SK-N-SH (cell line): ENCODE results near the gene PARVB. TPM values are rescaled to one million over a fixed set of nuclear protein-coding genes. Genes with fewer than 3 reads are reported as not detected.

ENCODE experiments used
- CTCF ChIA-PET: fragments of 300-600, 350-600 bp; formaldehyde crosslinking; extraction: SDS; loops from one replicate; lab custom pipeline; 2021; lab: Yijun Ruan, JAX
- POLR2A ChIA-PET: fragments of 350-600 bp; sonication (Branson Sonifier 250); formaldehyde crosslinking; extraction: SDS; loops from one replicate; lab custom pipeline; 2020; ENCODE audit warnings: antibody characterized with exemption, inconsistent platforms; lab: Yijun Ruan, JAX
- DNase-seq: peaks from one replicate; pipeline ENCODE4 v3.0.0; 2012
- H2AFZ ChIP-seq: fragments of 200-600 bp; sonication (generic); 2 replicates; pipeline ENCODE4 v1.8.1; 2016; ENCODE audit warnings: antibody characterized with exemption, mild to moderate bottlenecking, low read depth
- H3F3A ChIP-seq: fragments of 200-600 bp; sonication (generic); replicated peaks from 2 replicates; pipeline ENCODE3; 2016; ENCODE audit warnings: antibody characterized with exemption, mild to moderate bottlenecking; ENCODE audit not compliant: insufficient read depth
- H3K27ac ChIP-seq, 2 experiments: fragments of 200-500 bp in 1 of 2; fragments of 200-600 bp in 1 of 2; sonication (Bioruptor generic) in 1 of 2; sonication (generic), shearing (Covaris generic) in 1 of 2; 2 replicates each; pipeline versions ENCODE4 v1.5.1 to v1.6.1; 2014 to 2016; ENCODE audit warnings: low read depth in 2 of 2, inconsistent platforms in 1 of 2, low read length in 1 of 2, mild to moderate bottlenecking in 1 of 2, mixed read lengths in 1 of 2
- H3K27me3 ChIP-seq: fragments of 200-600 bp; sonication (generic), shearing (Covaris generic); 2 replicates; pipeline ENCODE4 v1.6.1; 2016; ENCODE audit warnings: mixed run types; ENCODE audit not compliant: insufficient read depth
- H3K36me3 ChIP-seq, 2 experiments: fragments of 200-500 bp in 1 of 2; fragments of 200-600 bp in 1 of 2; sonication (Bioruptor generic) in 1 of 2; sonication (generic) in 1 of 2; replicated peaks in 1 of 2; 2 replicates each; pipeline versions ENCODE3 to v1.5.1; 2014 to 2016; ENCODE audit warnings: low read length in 1 of 2, mild to moderate bottlenecking in 1 of 2; ENCODE audit not compliant: insufficient read depth in 2 of 2, control insufficient read depth in 1 of 2
- H3K4me1 ChIP-seq, 2 experiments: fragments of 200-500 bp in 1 of 2; fragments of 200-600 bp in 1 of 2; sonication (Bioruptor generic) in 1 of 2; sonication (generic), shearing (Covaris generic) in 1 of 2; 2 replicates each; pipeline versions ENCODE4 v1.5.1 to v1.6.1; 2014 to 2016; ENCODE audit warnings: low read depth in 1 of 2, low read length in 1 of 2, mixed run types in 1 of 2; ENCODE audit not compliant: insufficient read depth in 2 of 2, control insufficient read depth in 1 of 2
- H3K4me2 ChIP-seq: fragments of 200-600 bp; sonication (generic), shearing (Covaris generic); 2 replicates; pipeline ENCODE4 v1.6.1; 2017; ENCODE audit warnings: mixed run types
- H3K4me3 ChIP-seq, 2 experiments: fragments of 200-500 bp in 1 of 2; fragments of 200-600 bp in 1 of 2; sonication (Bioruptor generic) in 1 of 2; sonication (generic), shearing (Covaris generic) in 1 of 2; 2 replicates each; pipeline versions ENCODE4 v1.5.1 to v1.8.1; 2014 to 2016; ENCODE audit warnings: low read depth in 2 of 2, inconsistent platforms in 1 of 2, low read length in 1 of 2, mild to moderate bottlenecking in 1 of 2, mixed read lengths in 1 of 2, moderate library complexity in 1 of 2
- H3K79me2 ChIP-seq: fragments of 200-600 bp; sonication (generic); 2 replicates; pipeline ENCODE4 v1.8.1; 2017; ENCODE audit warnings: mild to moderate bottlenecking; ENCODE audit not compliant: insufficient read depth
- H3K9ac ChIP-seq: fragments of 200-600 bp; sonication (generic); 2 replicates; pipeline ENCODE4 v1.6.1; 2017; ENCODE audit warnings: mixed run types
- H3K9me2 ChIP-seq: fragments of 200-600 bp; sonication (generic); 2 replicates; pipeline ENCODE4 v1.6.1; 2017; ENCODE audit warnings: mixed run types
- H3K9me3 ChIP-seq: fragments of 200-600 bp; sonication (generic); 2 replicates; pipeline ENCODE4 v1.6.1; 2017; ENCODE audit warnings: mixed run types, mild to moderate bottlenecking, moderate library complexity
- H4K20me1 ChIP-seq: fragments of 200-600 bp; sonication (generic); 2 replicates; pipeline ENCODE4 v1.6.1; 2017; ENCODE audit warnings: mild to moderate bottlenecking, mixed run types; ENCODE audit not compliant: insufficient read depth
- ELF1 ChIP-seq: IDR thresholded peaks from 2 replicates; pipeline ENCODE4 v1.4.0; 2012
- EZH2phosphoT487 ChIP-seq: fragments of 200-600 bp; sonication (generic); IDR thresholded peaks from 2 replicates; pipeline ENCODE4 v1.6.1; 2017; ENCODE audit warnings: low read depth, mixed run types, mild to moderate bottlenecking, antibody characterized with exemption, moderate library complexity, borderline replicate concordance
- FOSL2 ChIP-seq: IDR thresholded peaks from 2 replicates; pipeline ENCODE4 v1.4.0; 2012; ENCODE audit warnings: low read depth, mild to moderate bottlenecking, moderate library complexity, borderline replicate concordance
- GABPA ChIP-seq: IDR thresholded peaks from 2 replicates; pipeline ENCODE4 v1.4.0; 2012; ENCODE audit warnings: low read depth, mild to moderate bottlenecking
- GATA2 ChIP-seq: sonication (generic); formaldehyde crosslinking; IDR thresholded peaks from 2 replicates; pipeline ENCODE4 v1.5.0; 2020; ENCODE audit warnings: mild to moderate bottlenecking, missing genetic modification reagents
- JUND ChIP-seq: IDR thresholded peaks from 2 replicates; pipeline ENCODE4 v1.4.0; 2012
- MXI1 ChIP-seq: IDR thresholded peaks from 2 replicates; pipeline ENCODE4 v1.6.1; 2012; ENCODE audit warnings: mild to moderate bottlenecking, low read depth, low read length, improper control_type of control experiment
- NFIC ChIP-seq: IDR thresholded peaks from 2 replicates; pipeline ENCODE4 v1.4.0; 2012; ENCODE audit warnings: borderline replicate concordance
- RFX5 ChIP-seq: IDR thresholded peaks from 2 replicates; pipeline ENCODE4 v1.6.1; 2012; ENCODE audit warnings: mild to moderate bottlenecking, improper control_type of control experiment, low read length
- RXRA ChIP-seq: IDR thresholded peaks from 2 replicates; pipeline ENCODE4 v1.4.0; 2012; ENCODE audit warnings: low read depth, mild to moderate bottlenecking, borderline replicate concordance
- TAF1 ChIP-seq: IDR thresholded peaks from 2 replicates; pipeline ENCODE4 v1.6.1; 2012; ENCODE audit warnings: low read depth, mild to moderate bottlenecking, low read length, moderate library complexity, borderline replicate concordance
- TCF12 ChIP-seq: IDR thresholded peaks from 2 replicates; pipeline ENCODE4 v1.4.0; 2012
- TEAD4 ChIP-seq: IDR thresholded peaks from 2 replicates; pipeline ENCODE4 v1.4.0; 2012; ENCODE audit warnings: mild to moderate bottlenecking, borderline replicate concordance; ENCODE audit not compliant: insufficient read depth
- WGBS: methylation state at CpG from one replicate; pipeline ENCODE4 v1.1.6; 2017; ENCODE audit warnings: low lambda C conversion rate; 5-methylcytosine and 5-hydroxymethylcytosine counted together
- polyA plus RNA-seq, 3 experiments: library from polyadenylated mRNA; depleted of rRNA; stranded (reverse); fragments of >200 nt; gene quantifications; 2 replicates each; pipeline ENCODE4 v1.2.3, GENCODE V29; 2012
- TF ChIP-seq, protein P1 (sequence below): fragments of 150-350 bp; IDR thresholded peaks from 2 replicates; pipeline ENCODE4 v1.6.1; 2016; ENCODE audit warnings: mild to moderate bottlenecking, low read depth, low read length
- TF ChIP-seq, protein P2 (sequence below): IDR thresholded peaks from 2 replicates; pipeline ENCODE4; 2012

PARVB gene
- polyA plus RNA-seq, 1 of the 3 experiments (the other 2 are of a cell fraction): 87.8 TPM

DNA sequence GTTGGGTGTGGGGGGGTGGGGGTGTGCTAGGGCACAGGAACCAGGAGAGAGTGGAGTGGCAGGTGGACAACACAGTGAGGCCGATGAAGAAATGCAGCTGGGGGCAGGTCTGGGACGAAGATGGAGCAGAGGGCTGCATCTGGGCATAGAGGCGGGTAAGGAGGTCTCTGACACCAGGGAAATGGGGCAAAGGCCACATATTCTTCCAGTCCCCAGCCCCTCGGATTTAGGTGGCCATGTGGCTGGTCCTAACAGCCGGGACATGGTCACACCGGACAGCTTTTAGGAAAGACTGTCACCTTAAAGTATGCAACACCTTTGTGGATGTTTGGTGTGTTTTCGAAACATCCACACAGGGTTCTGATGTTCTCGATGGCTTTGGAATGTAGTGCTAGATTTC is 151.6 kb downstream of the PARVB start:
- Histone ChIP-seq H3K79me2 (no peaks in the 10 kb centered on the region), H3K4me3 (no peak overlapping the region), H3F3A (peaks cover 9% of the 10 kb centered on the region), H3K27me3 (no peaks in the 10 kb centered on the region)
- 61% methylated on average over 6 of the region's 8 CpGs for WGBS
- no peak for DNase-seq
- TF ChIP-seq GABPA (no peak), RXRA (no peak), NFIC (no peak), MXI1 (no peak), RFX5 (no peak), GATA2 (CRISPR knock-in tag) (no peak), FOSL2 (no peak), TEAD4 (no peak), TAF1 (no peak), EZH2phosphoT487 (no peak), ELF1 (no peak)
- TF ChIP-seq, protein P1, sequence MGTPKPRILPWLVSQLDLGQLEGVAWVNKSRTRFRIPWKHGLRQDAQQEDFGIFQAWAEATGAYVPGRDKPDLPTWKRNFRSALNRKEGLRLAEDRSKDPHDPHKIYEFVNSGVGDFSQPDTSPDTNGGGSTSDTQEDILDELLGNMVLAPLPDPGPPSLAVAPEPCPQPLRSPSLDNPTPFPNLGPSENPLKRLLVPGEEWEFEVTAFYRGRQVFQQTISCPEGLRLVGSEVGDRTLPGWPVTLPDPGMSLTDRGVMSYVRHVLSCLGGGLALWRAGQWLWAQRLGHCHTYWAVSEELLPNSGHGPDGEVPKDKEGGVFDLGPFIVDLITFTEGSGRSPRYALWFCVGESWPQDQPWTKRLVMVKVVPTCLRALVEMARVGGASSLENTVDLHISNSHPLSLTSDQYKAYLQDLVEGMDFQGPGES: no peak
- TF ChIP-seq, protein P2, sequence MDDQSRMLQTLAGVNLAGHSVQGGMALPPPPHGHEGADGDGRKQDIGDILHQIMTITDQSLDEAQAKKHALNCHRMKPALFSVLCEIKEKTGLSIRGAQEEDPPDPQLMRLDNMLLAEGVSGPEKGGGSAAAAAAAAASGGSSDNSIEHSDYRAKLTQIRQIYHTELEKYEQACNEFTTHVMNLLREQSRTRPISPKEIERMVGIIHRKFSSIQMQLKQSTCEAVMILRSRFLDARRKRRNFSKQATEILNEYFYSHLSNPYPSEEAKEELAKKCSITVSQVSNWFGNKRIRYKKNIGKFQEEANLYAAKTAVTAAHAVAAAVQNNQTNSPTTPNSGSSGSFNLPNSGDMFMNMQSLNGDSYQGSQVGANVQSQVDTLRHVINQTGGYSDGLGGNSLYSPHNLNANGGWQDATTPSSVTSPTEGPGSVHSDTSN: no peak
- TF ChIP-seq, all 33 proteins: peak for 0
- ChIA-PET CTCF (no interaction called here), POLR2A (no interaction called here)
- Histone ChIP-seq H3K9me2 (no peaks in the 10 kb centered on the region), H3K36me3 (no peaks in the 10 kb centered on the region), H3K4me1 (no peaks in the 10 kb centered on the region; a peak in 1 of 4 replicates), H2AFZ (no peak overlapping the region), H3K9me3 (no peaks in the 10 kb centered on the region), H4K20me1 (no peaks in the 10 kb centered on the region), H3K9ac (no peak overlapping the region), H3K27ac (no peak overlapping the region), H3K4me2 (no peak overlapping the region)

DNA sequence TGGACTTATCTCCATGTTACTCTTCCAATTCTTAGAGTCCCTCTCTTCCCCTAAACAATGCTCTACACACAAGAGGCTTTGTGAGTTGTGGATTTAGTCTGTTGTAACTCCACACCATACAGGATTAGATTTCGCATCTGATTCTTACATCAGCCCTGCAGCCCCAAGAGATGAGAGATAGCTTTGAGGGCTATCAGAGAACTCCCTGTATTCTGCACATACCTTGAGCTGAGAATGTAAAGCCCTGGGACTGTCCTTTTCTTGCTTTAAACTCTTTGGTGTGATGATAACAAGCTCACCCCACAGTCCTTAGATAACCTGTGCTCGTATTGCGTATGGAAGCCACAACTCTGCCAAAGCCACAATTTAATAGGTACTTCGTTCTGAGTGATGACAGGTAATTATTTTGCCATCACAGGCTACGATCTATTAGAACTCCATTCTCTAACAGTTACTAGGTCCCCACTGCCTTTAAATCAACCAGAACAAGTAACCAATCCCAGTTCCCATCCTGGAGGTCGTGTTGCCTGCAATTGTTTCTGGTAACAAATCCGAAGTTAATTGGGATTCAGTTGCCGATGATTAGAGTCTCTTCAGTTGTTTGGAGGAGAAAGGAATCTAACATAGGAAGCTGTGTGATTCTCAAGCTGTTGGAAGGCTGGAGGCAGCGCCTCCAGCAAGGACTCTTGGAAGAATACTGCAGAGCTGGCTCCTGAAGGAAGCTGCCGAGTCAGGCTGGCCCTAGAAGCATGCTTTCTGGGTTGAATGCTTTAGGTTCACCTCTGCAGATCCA is 155.3 kb downstream of the PARVB start:
- CTCF ChIA-PET: interaction anchor here (0.6 to 1.3 kb wide), 2 partner anchors 23 to 98 kb away, joined by 3 to 4 read pairs; no protein-coding TSS in a partner anchor
- WGBS: 76% methylated on average over 10 of the region's 10 CpGs

More for the DNA sequence above, 155.3 kb downstream of the PARVB start:
- H3K4me3 ChIP-seq: no peak overlapping the region
- no peak overlapping the region for H3K27ac ChIP-seq
- no peak overlapping the region for H3K4me2 ChIP-seq
- no peaks in the 10 kb centered on the region for H3K36me3 ChIP-seq
- no peaks in the 10 kb centered on the region for H4K20me1 ChIP-seq
- H3K9me2 ChIP-seq: no peaks in the 10 kb centered on the region
- no peak overlapping the region for H3K9ac ChIP-seq
- H3F3A ChIP-seq: peaks cover 9% of the 10 kb centered on the region
- no peak for DNase-seq
- H3K4me1 ChIP-seq: no peaks in the 10 kb centered on the region; a peak in 1 of 4 replicates
- POLR2A ChIA-PET: no interaction called here
- no peaks in the 10 kb centered on the region for H3K79me2 ChIP-seq
- H3K27me3 ChIP-seq: no peaks in the 10 kb centered on the region
- no peak for TF ChIP-seq RFX5
- TF ChIP-seq TCF12: no peak
- no peak for TF ChIP-seq GABPA
- no peak for TF ChIP-seq JUND
- TF ChIP-seq EZH2phosphoT487: no peak
- H3K9me3 ChIP-seq: no peaks in the 10 kb centered on the region
- no peak overlapping the region for H2AFZ ChIP-seq
